Colonic mucosa (tissue), 4 donors: ENCODE results near the gene MTMR10. TPM values are rescaled to one million over a fixed set of nuclear protein-coding genes. Genes with fewer than 3 reads are reported as not detected.
A peak's percentile ranks its signal among the peaks of the same experiment; 100 is the strongest.

Experiments used
- DNase-seq: peaks from one replicate; pipeline ENCODE4 v3.0.0-alpha.2; 2020
- H3K27ac ChIP-seq: fragments of 200-600 bp; one replicate; pipeline ENCODE4 v1.8.0; 2021
- H3K27me3 ChIP-seq: fragments of 200-600 bp; one replicate; pipeline ENCODE4 v1.8.0; 2021
- H3K36me3 ChIP-seq: fragments of 200-600 bp; one replicate; pipeline ENCODE4 v1.8.0; 2021
- H3K4me1 ChIP-seq: fragments of 200-600 bp; one replicate; pipeline ENCODE4 v1.8.0; 2021; ENCODE audit warnings: mild to moderate bottlenecking
- H3K4me3 ChIP-seq: fragments of 200-600 bp; one replicate; pipeline ENCODE4 v1.8.0; 2021
- H3K9ac ChIP-seq, 2 donors: one replicate each; pipeline ENCODE4 v1.7.0; 2013; ENCODE audit warnings: control low read depth in 2 of 2, low read depth in 2 of 2, low read length in 2 of 2
- H3K9me3 ChIP-seq: fragments of 200-600 bp; one replicate; pipeline ENCODE4 v1.8.0; 2021
- CTCF ChIP-seq: fragments of 200-600 bp; IDR thresholded peaks from one replicate; pipeline ENCODE4 v1.8.0; 2022; ENCODE audit warnings: antibody characterized with exemption, mild to moderate bottlenecking
- intact Hi-C: fragments of 100-400 bp; cut with DNase I; formaldehyde crosslinking; loops from one replicate; pipeline ENCODE4 v1.14.1; 2022
- total RNA-seq, 2 donors: library from RNA; stranded (reverse); fragmentation: NEBNext Ultra II Directional in 1 of 2; extraction: Animal tissue kit (Norgen Biotek cat#: 25700) in 1 of 2; gene quantifications; one replicate each; pipeline ENCODE4 v1.2.1, GENCODE V29; 2021
- donor health status: healthy.
- donor health status: DM: no; HTN: no; CAD: no.
- donor health status: DM: no; HTN: no; CAD: no.

Gene MTMR10
- total RNA-seq, 2 donors from 2014 or later: 23.2 to 28.7 TPM

GRCh38 chr15:30906366-30906765 is 85.1 kb downstream of the MTMR10 start:
- Histone ChIP-seq H3K36me3 (no peaks in the 10 kb centered on the region), H3K27me3 (no peaks in the 10 kb centered on the region), H3K9ac (no peak overlapping the region), H3K4me1 (no peaks in the 10 kb centered on the region), H3K27ac (peak overlapping the region; percentile 30), H3K4me3 (no peak overlapping the region), H3K9me3 (no peaks in the 10 kb centered on the region)
- peak; percentile 63 for DNase-seq
- intact Hi-C loops: loop anchor here (5.0 kb wide), 1 partner anchor 221 kb away; no protein-coding TSS in a partner anchor
- no peak for TF ChIP-seq CTCF

- TF ChIP-seq CTCF: peak; percentile 17
- peak; percentile 63 for DNase-seq
- Histone ChIP-seq H3K4me1 (no peaks in the 10 kb centered on the region), H3K27me3 (no peaks in the 10 kb centered on the region), H3K27ac (peak overlapping the region; percentile 30), H3K9me3 (no peaks in the 10 kb centered on the region), H3K9ac (no peak overlapping the region), H3K36me3 (no peaks in the 10 kb centered on the region), H3K4me3 (no peak overlapping the region)
- intact Hi-C loops: loop anchor here (5.0 kb wide), 1 partner anchor 221 kb away; no protein-coding TSS in a partner anchor
Observed at GRCh38 chr15:30905821-30906220, 85.6 kb downstream of the MTMR10 start.

- H3K36me3 ChIP-seq: no peaks in the 10 kb centered on the region
- no peak overlapping the region for H3K27ac ChIP-seq
- H3K9me3 ChIP-seq: no peaks in the 10 kb centered on the region
- no peaks in the 10 kb centered on the region for H3K27me3 ChIP-seq
- intact Hi-C loops: loop anchor here (5.0 kb wide), 1 partner anchor 222 kb away; no protein-coding TSS in a partner anchor
- H3K9ac ChIP-seq: peak overlapping the region in 1 of 2 donors; percentile 78
- no peak overlapping the region for H3K4me3 ChIP-seq
- DNase-seq: no peak
- H3K4me1 ChIP-seq: no peaks in the 10 kb centered on the region
- no peak for TF ChIP-seq CTCF
Observed at GRCh38 chr15:30904812-30905211, 86.6 kb downstream of the MTMR10 start.

- DNase-seq: peak; percentile 94
- H3K36me3 ChIP-seq: no peaks in the 10 kb centered on the region
- H3K9ac ChIP-seq: peak within 1 kb of the TSS; percentile 78 to 89
- intact Hi-C loops: no loop called here
- H3K27ac ChIP-seq: peak within 1 kb of the TSS; percentile 56
- H3K4me1 ChIP-seq: no peaks in the 10 kb centered on the region
- H3K4me3 ChIP-seq: peak within 1 kb of the TSS; percentile 73
- H3K9me3 ChIP-seq: no peaks in the 10 kb centered on the region
- no peaks in the 10 kb centered on the region for H3K27me3 ChIP-seq
- no peak for TF ChIP-seq CTCF
Observed at GRCh38 chr15:30903497-30904187, 87.8 kb downstream of the MTMR10 start, which contains the start of gene FAN1. TSS of gene FAN1 (plus strand) at chr15:30903915. CDS start at chr15:30904664, 749 bp downstream.

GRCh38 chr15:30901889-30902288 is 89.5 kb downstream of the MTMR10 start:
- no peak overlapping the region for H3K4me3 ChIP-seq
- TF ChIP-seq CTCF: no peak
- H3K9ac ChIP-seq: no peak overlapping the region
- DNase-seq: no peak
- H3K27me3 ChIP-seq: no peaks in the 10 kb centered on the region
- H3K4me1 ChIP-seq: no peaks in the 10 kb centered on the region
- no peaks in the 10 kb centered on the region for H3K9me3 ChIP-seq
- intact Hi-C loops: no loop called here
- no peak overlapping the region for H3K27ac ChIP-seq
- no peaks in the 10 kb centered on the region for H3K36me3 ChIP-seq
